ENCODE data around the gene TP53I11. TPM values are rescaled to one million over a fixed set of nuclear protein-coding genes. Genes with fewer than 3 reads are reported as not detected.

TP53I11 gene
- total RNA-seq, 1 donor from 2014 or later, result 45.5 TPM

Other genes starting within 250 kb of the TP53I11 start
- 94.6 TPM for gene TSPAN18, start 223.9 kb downstream of the TP53I11 start, total RNA-seq
- gene PRDM11, start 195.8 kb upstream of the TP53I11 start, total RNA-seq, result 16.9 TPM

Measured in left ventricle myocardium superior (tissue), 1 donor.